GM18519 (cell line): Measurements from ENCODE around the gene PRKAB1.
"Not testable (repeated sequence)": the region's sequence is repeated elsewhere in the genome, so short reads cannot be mapped to it uniquely, and the experiment has no call there.

Experiments
- ATAC-seq: cut with Tn5 transposase; IDR thresholded peaks from one replicate; pipeline ENCODE4 v1.9.1; 2021; ENCODE audit warnings: mild to moderate bottlenecking, moderate library complexity; ENCODE audit not compliant: unreplicated experiment, low FRiP score

Gene PRKAB1, protein sequence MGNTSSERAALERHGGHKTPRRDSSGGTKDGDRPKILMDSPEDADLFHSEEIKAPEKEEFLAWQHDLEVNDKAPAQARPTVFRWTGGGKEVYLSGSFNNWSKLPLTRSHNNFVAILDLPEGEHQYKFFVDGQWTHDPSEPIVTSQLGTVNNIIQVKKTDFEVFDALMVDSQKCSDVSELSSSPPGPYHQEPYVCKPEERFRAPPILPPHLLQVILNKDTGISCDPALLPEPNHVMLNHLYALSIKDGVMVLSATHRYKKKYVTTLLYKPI

DNA sequence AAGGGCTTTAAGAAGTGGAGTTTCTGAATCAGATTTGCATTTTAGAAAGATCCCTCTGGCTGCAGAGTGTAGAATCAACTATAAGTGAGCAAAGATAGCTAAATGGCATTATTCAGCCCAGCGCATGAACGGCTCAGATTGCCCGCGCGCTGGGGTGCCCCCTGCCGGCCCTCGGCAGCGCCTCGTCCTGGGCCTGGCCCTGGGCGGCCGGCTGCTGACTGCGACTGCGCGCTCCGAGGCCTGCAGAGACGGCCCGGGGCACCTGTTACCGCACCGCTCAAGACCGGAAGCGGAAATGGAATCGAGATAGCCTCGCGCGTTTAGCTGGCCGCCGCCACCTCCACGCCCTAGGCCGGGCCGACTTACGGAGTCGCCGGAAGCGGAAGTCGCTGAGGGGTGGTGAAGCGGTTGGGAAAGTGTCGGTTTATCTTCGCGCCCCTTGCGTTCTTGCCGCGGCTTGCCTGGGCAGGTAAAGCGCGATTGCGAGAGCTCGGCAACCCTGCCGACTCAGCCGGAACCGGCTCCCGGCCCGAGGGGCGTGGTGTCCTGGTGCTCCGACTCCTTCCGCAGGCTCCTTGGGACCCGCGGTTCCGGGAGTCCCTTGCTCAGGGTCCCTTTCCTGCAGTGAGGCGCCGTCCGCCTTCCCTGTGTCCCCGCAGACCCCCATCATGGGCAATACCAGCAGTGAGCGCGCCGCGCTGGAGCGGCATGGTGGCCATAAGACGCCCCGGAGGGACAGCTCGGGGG, at the start of gene PRKAB1:
Gene PRKAB1 (plus strand): TSS at position 557 of the 747 bp plus-strand sequence. CDS start 112 bp downstream, at position 669.
- ATAC-seq, result peak; percentile 89

DNA sequence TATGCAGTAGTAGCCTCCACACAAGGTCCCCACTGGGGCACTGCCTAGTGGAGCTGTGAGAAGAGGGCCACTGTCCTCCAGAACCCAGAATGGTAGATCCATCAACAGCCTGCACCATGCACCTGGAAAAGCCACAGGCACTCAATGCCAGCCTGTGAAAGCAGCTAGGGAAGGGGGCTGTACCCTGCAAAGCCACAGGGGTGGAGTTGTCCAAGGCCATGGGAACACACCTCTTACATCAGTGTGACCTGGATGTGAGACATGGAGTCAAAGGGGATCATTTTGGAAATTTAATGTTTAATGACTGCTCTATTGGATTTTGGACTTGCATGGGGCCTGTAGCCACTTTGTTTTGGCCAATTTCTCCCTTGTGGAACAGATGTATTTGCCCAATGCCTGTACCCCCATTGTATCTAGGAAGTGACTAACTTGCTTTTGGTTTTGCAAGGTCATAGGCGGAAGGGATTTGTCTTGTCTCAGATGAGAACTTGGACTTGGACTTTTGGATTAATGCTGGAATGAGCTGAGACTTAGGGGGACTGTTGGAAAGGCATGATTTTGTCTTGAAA, 49.5 kb upstream of the PRKAB1 start:
- not testable (repeated sequence) for ATAC-seq

DNA sequence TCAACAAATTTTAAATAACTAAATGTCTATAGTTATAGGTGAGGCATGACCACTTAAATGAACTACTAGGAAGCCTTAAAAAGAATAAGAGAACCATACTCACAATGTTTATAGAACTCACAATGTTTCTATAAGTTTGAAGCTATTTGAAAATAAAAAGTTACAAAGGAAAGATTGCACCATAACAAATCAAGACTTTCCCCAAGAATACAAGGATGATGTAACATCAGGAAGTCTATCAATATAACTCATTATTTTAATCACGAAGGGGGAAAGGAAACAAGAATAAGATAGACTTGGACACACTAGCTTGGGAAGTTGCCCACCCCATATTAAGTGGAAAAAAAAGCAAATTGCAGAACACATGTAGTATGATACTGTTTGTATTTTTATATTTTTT, 47.4 kb upstream of the PRKAB1 start:
- ATAC-seq, result no peak

DNA sequence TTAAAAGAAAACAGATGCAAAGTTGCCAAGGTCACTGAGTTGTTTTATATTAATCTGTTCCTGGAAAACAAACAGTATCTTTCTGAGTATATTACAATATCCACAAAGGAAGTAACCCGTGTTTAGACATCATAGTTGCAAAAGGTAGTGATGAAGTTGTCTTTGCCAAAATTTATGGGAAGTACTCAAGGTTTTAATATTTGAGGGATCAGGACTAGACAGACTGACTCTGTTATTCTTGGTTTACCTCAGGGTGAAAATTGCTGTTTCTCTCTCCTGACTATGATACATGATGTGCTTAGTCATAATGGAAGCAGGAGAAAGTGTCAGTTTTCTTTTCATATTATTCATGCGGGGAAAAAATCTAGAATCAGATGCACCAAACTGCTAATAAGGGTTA, 46.1 kb upstream of the PRKAB1 start:
- no peak for ATAC-seq

DNA sequence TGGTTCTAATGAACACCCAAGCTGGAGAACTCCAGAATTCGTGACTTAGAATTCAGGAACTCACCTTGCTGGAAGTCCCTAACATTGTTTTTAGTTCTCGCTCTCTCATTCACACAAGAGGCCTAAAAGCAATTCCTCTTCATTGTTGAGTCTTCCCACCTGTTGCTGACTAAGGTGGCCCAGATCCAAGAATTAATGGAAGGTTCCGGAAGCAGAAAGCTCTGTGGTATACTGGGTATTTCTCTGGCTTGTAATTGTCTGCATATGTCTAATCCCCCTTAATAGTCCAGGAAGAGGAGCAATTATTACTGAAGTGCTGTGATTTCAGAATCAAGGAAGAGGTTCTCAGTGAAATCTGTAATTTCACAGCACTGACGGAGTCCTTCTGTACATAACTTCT, 43.0 kb upstream of the PRKAB1 start:
- ATAC-seq, result no peak

DNA sequence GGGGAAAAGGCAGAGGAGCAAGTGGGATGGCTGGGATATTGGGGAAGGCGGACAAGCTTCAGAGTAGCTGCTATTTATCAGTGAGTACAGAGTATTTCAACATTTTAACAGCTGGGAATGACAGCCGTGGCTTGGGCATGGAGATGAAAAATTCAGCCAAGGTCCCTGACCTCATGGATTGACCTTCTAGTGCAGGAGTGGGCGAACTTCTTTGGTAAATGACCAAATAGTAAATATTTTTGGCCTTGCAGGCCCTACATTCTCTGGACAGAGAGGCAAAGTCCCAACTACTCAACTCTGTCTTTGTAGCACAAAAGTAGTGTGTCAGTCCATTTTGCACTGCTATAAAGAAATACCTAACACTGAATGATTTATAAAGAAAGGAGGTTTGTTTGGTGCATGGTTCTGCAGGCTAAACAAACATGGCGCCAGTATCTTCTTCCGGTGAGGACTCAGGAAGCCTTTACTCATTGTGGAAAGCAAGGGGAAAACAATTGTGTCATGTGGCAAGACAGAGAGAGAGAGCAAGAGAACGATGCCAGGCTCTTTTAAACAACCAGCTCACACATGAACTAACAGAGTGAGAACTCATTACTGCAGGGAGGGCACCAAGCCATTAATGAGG, 40.8 kb upstream of the PRKAB1 start:
- no peak for ATAC-seq

DNA sequence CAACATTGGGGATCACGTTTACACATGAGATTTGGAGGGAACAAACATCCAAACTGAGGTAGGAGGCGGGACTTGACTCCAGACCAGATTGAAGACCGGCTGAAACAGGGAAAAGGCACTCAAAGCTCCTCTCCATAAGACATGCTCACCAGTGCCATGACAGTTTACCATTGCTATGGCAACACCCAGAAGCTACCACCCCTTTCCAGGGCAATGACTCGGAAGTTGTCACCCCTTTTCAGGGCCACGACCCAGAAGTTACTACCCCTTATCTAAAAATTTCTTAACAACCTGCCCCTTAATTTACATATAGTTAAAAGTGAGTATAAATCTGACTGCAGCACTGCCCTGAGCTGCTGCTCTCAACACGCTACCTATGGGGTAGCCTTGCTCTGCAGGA, 40.2 kb upstream of the PRKAB1 start:
- no peak for ATAC-seq

DNA sequence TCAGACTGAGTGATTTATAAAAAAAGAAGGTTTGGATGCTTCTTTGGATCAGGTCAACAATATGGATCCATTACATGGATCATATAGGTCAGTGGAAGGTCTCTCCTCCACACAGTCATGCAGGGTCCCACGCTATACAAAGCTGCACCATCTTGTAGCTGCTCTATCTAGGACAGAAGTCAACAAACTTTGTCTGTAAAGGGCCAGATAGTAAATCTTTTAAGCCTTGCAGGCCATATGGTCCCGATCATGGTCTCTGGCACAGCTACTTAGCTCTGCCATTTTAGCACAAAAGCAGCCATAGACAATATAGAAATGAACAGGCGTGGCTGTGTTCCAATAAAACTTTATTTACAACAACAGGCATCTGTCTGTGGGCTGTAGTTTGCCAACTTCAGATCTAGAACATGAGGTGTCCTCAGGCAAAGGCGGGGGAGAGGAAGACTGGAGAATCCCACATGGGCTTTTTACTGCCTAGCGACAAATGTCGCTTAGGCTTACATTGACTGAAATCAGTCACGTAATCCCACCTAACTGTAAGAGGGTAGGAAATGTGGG, 37.6 kb upstream of the PRKAB1 start:
- no peak for ATAC-seq

DNA sequence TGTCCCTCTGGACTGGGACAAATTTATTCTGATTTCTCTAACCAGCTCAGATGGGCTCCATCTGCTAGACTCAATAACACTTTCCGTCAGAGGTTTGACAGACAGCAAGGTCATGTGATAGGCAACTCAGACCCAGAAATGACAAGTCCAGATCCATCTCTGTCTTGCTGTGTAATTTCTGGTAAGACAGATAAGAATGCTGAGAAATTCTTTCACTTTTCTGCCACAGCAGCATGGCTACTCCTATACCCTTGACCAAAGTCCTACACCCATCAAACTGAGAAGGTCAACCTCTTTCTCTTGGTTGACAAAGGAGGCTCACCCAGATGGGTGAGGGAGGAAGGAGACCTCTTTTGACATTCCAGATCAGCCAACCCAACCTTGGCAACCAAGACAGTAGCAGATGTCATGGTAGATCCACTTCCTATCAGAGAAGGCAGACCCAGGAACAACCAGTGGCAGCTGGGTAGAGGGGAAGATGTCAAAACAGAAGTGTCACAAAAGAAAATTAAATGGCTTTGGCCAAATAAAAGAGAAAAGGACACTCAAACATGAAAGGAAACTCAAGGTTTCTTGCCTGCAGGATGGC, 36.9 kb upstream of the PRKAB1 start:
- no peak for ATAC-seq

DNA sequence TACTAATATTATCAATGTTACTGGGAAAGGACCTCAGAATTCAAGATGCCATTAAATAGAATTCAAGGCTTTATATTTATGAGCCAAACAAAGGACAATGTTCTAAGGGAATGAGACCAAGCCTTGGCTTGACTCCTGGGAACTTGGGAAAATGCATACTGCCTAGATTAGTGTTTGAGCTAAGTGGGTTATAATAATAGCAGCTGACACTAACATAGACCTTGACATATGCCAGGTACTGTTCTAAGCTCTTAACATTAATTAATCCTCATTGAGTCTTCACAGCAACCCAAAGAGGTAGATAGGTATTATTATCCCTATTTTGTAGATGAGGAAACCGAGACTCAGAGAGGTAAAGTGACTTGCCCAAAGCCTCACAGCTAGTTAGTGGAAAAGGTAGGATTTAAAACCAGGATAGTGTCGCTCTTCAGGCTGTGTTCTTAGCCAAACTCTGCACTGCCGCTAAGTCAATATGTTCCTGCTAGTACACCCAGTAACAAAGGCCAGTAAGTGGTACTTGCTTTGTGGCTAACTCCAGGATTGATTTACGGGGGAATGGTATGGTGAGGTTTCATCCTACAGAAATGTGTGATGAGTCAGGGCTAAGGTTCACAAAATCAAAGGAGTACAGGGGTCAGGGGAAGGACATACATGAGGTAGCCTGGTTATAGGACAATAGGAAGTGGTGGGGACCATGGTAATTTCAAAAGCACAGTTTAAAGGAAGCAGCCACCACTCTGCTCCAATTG, 35.8 kb upstream of the PRKAB1 start:
- no peak for ATAC-seq

DNA sequence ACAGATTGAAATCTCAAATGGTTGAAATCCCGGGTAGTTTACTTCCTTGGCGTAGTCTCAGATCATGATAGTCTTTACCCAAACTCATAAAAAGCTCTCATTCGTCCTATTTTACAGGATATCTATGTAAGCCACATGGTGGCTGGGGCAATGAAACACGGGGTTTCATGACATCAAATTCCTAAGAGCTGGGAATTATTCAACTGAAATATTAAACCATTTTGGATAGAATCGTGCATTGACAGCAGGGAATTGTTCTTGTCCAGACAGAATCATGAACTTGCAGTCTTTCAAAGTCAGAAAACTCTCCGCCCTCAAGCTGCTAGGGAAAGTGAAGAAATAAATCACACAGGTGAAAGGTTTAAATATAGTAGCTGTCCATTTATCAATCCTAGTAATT, 33.2 kb upstream of the PRKAB1 start:
- no peak for ATAC-seq

DNA sequence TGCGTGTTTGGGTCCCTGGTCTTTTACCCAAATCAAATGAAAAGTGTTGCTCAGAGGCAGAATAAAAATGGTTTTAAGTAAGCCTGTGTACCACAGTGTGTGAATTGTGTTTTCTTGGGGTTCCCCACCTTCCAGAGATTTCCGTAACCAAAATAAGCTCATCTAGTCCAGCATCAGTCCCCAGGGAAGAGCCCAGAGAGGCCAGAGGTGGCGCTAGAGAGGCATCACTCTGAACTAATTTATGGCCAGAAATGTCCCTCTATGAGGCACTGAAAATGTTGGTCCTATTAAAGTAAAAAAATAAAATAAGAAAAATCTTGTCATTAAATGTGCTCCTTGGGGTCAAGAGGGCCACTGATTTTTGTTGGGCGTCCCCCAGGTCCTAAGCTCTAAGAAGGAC, 24.9 kb upstream of the PRKAB1 start:
- ATAC-seq, result no peak

DNA sequence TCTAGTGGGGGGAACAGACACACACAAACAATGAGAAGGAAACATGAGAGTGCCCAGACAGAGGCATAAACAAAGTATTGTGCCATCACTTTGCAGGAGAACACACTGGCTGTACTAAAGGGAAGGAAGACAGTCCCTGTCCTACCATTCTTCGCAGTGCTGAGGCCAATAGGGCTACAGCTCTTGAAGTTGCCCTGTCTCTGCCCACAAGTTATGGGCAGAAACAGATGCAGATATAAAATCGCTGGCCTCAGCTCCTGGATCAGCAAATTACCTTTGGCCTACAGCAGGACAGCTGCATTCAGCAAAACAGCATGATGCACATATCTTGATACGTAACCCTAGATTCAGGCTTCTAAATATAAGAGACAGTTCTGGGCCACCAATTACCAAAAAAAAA, 23.0 kb upstream of the PRKAB1 start:
- no peak for ATAC-seq

DNA sequence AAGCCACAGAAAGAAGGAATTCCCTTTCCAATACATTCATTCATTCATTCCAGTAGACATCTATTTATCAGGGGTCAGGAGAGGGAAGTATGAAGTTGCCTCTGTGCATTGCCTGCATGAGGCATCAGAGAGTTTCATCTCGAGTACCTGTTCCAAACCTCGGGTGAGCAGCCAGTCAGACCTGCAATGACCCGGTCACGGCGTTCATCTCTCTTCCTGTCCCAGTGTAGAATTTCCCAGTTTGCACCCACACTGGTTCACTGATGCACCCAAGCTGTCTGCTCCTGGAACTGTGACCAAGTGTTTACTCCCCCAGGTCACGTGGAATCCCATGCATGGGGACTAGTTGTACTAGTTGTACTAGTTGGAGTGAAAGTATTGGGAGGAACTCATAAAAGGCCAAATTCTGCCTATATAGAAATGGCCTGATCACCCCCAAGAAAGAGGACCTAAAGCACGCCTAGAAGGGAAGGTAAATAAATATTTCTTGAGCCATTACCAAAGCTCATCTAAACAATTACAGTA, 22.3 kb upstream of the PRKAB1 start:
- no peak for ATAC-seq

DNA sequence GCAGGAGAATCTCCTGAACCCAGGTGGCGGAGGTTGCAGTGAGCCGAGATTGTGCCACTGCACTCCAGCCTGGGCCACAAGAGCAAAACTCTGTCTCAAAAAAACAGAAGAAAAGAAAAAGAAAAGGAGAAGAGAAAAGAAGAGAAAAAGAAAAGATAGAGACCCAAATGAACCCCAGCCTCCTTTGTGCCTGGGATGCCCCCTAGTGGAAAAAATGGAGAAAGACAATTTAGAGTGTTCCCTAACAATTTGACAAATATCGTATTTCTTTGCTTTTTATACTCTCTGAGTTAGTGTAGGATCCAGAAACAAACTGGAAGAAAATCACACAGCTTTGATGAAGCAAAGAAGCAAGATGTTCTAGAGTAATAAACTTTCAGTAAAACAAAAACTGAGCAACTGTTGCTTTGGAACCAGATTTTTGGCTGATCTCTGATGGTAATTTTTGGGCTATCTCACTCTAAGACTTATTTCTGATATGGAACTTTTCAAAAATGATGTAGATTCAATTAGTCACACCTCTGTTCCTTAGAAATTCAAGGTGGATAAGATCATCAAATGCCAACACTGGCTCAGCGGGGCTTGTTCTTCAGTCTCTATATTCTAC, 18.6 kb upstream of the PRKAB1 start:
- ATAC-seq, result no peak

DNA sequence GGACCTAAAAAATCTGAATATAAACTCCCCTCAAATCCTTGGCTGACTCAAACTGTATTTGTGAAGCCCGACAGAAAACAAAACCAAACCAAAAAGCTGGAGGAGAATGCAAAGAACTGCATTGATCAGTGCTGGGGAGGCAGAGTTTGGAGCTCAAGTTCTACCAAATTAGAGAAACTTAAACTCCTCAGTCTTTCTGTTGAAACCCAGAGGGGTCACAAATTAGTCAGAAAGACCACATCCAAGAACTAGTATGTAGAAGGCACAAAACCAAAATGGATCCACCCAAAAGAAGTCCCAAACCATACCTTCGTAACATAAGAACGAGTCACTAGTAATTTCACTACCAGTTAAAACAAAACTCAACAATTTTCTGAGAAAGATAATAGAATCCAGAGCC, 15.3 kb upstream of the PRKAB1 start:
- no peak for ATAC-seq

DNA sequence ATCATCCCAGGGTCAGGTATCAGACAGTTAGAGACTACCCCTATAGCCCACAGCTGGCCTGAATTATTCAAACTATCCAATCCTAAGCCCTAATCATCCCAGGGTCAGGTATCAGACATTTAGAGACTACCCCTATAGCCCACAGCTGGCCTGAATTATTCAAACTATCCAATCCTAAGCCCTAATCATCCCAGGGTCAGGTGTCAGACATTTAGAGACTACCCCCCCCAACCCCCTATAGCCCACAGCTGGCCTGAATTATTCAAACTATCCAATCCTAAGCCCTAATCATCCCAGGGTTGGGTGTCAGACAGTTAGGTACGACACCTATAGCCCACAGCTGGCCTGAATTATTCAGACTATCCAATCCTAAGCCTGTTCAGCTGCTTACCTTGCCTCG, 10.9 kb upstream of the PRKAB1 start:
- not testable (repeated sequence) for ATAC-seq

DNA sequence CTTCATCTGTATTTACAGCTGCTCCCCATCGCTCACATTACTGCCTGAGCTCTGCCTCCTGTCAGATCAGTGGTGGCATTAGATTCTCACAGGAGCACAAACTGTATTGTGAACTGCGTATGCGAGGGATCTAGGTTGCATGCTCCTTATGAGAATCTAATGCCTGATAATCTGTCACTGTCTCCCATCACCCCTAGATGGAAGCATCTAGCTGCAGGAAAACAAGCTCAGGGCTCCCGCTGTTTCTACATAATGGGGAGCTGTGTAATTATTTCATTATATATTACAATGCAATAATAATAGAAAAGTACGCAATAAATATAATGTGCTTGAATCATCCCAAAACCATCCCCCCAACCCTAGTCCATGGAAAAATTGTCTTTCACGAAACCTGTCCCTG, 9.8 kb upstream of the PRKAB1 start:
- ATAC-seq, result not testable (repeated sequence)

DNA sequence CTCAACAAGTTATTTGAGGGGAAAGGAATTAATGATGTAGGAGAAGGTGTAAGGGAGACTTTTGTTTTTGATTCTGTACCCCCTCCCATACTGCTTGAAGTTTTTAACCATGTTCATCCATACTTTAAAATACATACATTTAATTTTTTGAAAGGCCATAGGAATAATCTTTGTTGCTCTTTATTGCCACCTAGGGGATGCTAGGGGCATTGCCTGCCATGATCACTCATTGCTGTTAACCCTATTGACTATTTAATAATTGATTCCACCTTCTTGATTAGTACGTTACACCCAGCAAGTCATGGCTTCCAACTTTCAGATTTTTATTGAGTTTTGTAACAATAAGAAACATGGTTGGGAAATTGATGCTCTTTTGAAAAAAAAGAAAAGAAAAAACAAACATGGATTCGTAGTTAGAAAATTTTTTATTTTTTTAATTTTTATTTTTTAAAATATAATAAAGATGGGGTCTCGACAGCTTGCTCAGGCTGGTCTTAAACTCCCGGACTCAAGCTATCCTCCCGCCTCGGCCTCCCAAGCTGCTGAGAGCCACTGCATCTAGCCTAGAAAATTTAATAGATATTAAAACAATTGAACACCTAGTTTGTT, 8.5 kb upstream of the PRKAB1 start:
- ATAC-seq, result no peak
